ENCODE results near the gene PSMB7.

The PSMB7 gene

GRCh38 chr9:124345063-124345462, 70.2 kb downstream of the PSMB7 start:
- DNase-seq (ENCODE audit: low spot score) = no peak

GRCh38 chr9:124344291-124345050, 70.8 kb downstream of the PSMB7 start:
- no peak for DNase-seq (ENCODE audit: low spot score)

- no peak for DNase-seq (ENCODE audit: low spot score)
These were observed 71.5 kb downstream of the PSMB7 start for GRCh38 chr9:124343533-124344290.

- DNase-seq (ENCODE audit: low spot score) = peak; percentile 65
These were observed 72.3 kb downstream of the PSMB7 start for GRCh38 chr9:124342776-124343485.

GRCh38 chr9:124342402-124342775, 72.9 kb downstream of the PSMB7 start:
- no peak for DNase-seq (ENCODE audit: low spot score)

- no peak for DNase-seq (ENCODE audit: low spot score)
These were observed 73.6 kb downstream of the PSMB7 start for GRCh38 chr9:124341455-124342170.

- DNase-seq (ENCODE audit: low spot score) = no peak
These were observed 74.8 kb downstream of the PSMB7 start for GRCh38 chr9:124340219-124341069.

GRCh38 chr9:124339603-124340146, 75.6 kb downstream of the PSMB7 start:
- no peak for DNase-seq (ENCODE audit: low spot score)

- no peak for DNase-seq (ENCODE audit: low spot score)
These were observed 77.7 kb downstream of the PSMB7 start for GRCh38 chr9:124337562-124337961.

- no peak for DNase-seq (ENCODE audit: low spot score)
These were observed 79.9 kb downstream of the PSMB7 start for GRCh38 chr9:124335320-124335707.

- no peak for DNase-seq (ENCODE audit: low spot score)
These were observed 80.5 kb downstream of the PSMB7 start for GRCh38 chr9:124334568-124335319.

- no peak for DNase-seq (ENCODE audit: low spot score)
These were observed 82.1 kb downstream of the PSMB7 start for GRCh38 chr9:124333203-124333579.

- DNase-seq (ENCODE audit: low spot score) = no peak
These were observed 82.7 kb downstream of the PSMB7 start for GRCh38 chr9:124332361-124333202.

- no peak for DNase-seq (ENCODE audit: low spot score)
These were observed 83.7 kb downstream of the PSMB7 start for GRCh38 chr9:124331580-124331979.

- DNase-seq (ENCODE audit: low spot score) = no peak
These were observed 85.1 kb downstream of the PSMB7 start for GRCh38 chr9:124330011-124330697.

GRCh38 chr9:124329206-124329792, 85.9 kb downstream of the PSMB7 start:
- no peak for DNase-seq (ENCODE audit: low spot score)

GRCh38 chr9:124328285-124328684, 87.0 kb downstream of the PSMB7 start:
- DNase-seq (ENCODE audit: low spot score) = no peak

- DNase-seq (ENCODE audit: low spot score) = no peak
These were observed 87.8 kb downstream of the PSMB7 start for GRCh38 chr9:124327491-124327890.

Measured in kidney tubule cell (primary cell).